Rectal smooth muscle tissue (tissue), 1 donor: ENCODE results near the gene ZNF300.
"Not testable (repeated sequence)": the region's sequence is repeated elsewhere in the genome, so short reads cannot be mapped to it uniquely, and the experiment has no call there.

ENCODE experiments used
- H3K27ac ChIP-seq: one replicate; pipeline ENCODE4 v1.7.0; 2013; ENCODE audit warnings: low read depth, low read length, inconsistent platforms
- H3K27me3 ChIP-seq: one replicate; pipeline ENCODE4 v1.7.0; 2013; ENCODE audit warnings: low read length; ENCODE audit not compliant: control insufficient read depth, insufficient read depth
- H3K36me3 ChIP-seq: one replicate; pipeline ENCODE4 v1.7.0; 2013; ENCODE audit warnings: low read length; ENCODE audit not compliant: control insufficient read depth, insufficient read depth
- H3K4me1 ChIP-seq: one replicate; pipeline ENCODE4 v1.7.0; 2013; ENCODE audit warnings: low read length; ENCODE audit not compliant: control insufficient read depth, insufficient read depth
- H3K4me3 ChIP-seq: one replicate; pipeline ENCODE4 v1.7.0; 2013; ENCODE audit warnings: low read length
- H3K9ac ChIP-seq: one replicate; pipeline ENCODE4 v1.7.0; 2013; ENCODE audit warnings: low read length

Gene ZNF300

DNA sequence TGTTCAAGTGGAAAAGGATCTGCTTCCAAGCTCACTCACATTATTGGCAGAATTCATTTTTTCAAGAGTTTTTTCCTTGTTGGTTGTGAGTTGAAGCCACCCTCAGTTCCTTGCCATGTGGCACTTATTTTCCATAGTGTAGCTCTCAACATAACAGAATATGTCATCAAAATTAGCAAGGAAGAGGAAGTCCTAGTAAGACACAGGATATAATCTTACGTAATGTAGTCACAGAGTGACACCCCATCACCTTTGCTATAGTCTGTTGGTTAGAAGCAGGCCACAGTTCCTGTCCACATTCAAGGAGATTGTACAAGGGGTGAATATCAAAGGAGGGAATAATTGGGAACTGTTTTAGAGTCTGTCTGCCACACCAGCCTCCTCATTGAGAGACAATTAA lies 42.7 kb downstream of the ZNF300 start:
- Histone ChIP-seq H3K4me3 (no peak overlapping the region), H3K27me3 (no peaks in the 10 kb centered on the region), H3K27ac (no peak overlapping the region), H3K36me3 (no peaks in the 10 kb centered on the region), H3K9ac (no peak overlapping the region), H3K4me1 (no peaks in the 10 kb centered on the region)

DNA sequence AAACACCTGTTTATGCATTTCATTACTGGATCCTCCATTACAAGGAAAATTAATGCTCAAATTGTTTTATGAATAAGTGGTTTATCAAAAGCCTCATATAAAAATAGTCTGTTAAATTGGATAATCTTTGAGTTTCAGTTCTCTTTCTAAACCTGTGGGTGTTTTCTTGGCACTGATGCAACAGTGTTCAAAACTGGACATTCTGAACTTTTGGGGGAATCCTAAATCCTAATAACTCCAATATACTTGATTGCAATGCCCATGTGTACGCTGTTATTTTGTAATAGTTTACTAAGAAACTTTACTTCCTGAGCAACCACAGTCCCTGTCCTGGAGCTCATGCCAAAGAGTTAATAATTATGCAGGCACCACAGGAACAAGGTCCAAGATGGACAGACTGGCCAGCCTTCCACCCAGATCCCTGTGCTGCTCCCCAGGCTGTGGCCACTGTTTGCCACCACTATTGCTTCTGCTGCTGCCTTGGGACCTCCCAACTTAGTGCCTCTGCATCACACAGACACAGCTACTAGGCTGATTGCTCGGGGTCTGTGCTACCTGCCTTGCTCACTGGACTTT lies 44.4 kb downstream of the ZNF300 start:
- Histone ChIP-seq H3K27ac (no peak overlapping the region), H3K9ac (no peak overlapping the region), H3K4me3 (no peak overlapping the region), H3K27me3 (no peaks in the 10 kb centered on the region), H3K4me1 (no peaks in the 10 kb centered on the region), H3K36me3 (no peaks in the 10 kb centered on the region)

DNA sequence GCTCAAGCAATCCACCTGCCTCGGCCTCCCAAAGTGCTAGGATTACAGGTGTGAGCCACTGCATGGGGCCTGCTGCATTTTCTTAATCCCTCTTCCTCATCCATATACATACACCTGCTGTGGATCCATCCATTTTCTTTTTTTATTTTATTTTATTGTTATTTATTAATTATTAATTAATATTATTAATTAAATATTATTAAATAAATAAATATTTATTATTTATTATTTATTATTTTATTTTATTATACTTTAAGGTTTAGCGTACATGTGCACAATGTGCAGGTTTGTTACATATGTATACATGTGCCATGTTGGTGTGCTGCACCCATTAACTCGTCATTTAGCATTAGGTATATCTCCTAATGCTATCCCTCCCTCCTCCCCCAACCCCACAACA lies 48.1 kb downstream of the ZNF300 start:
- H3K4me3 ChIP-seq, H3K27me3 ChIP-seq, H3K9ac ChIP-seq, H3K27ac ChIP-seq, H3K4me1 ChIP-seq, H3K36me3 ChIP-seq: not testable (repeated sequence)

GRCh38 chr5:150853561-150853960 lies 51.2 kb downstream of the ZNF300 start:
- no peaks in the 10 kb centered on the region for H3K36me3 ChIP-seq
- no peaks in the 10 kb centered on the region for H3K27me3 ChIP-seq
- H3K4me1 ChIP-seq, result no peaks in the 10 kb centered on the region
- H3K27ac ChIP-seq, result no peak overlapping the region
- H3K9ac ChIP-seq, result no peak overlapping the region
- no peak overlapping the region for H3K4me3 ChIP-seq

DNA sequence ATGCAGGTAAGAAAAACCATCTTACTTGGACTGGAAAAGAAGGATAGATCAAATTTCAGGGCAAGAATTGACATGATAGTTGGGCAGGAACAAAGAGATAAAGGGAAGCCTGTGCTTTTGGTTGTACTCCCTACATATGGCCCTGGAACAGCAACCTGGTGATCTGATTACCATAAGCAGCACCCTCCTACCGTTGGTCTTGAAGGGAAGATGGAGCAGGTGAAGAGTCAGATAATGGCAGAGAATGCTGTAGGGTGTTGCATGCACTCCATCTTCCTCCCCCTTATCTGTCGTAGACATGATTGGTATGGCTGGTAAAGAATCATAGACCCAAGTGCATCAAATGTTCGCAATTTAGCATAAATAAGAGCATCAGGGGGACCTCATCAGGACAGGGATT lies 53.7 kb downstream of the ZNF300 start:
- Histone ChIP-seq H3K27me3 (no peaks in the 10 kb centered on the region), H3K36me3 (no peaks in the 10 kb centered on the region), H3K4me1 (peaks cover 3% of the 10 kb centered on the region), H3K4me3 (no peak overlapping the region), H3K27ac (no peak overlapping the region), H3K9ac (no peak overlapping the region)

- no peak overlapping the region for H3K4me3 ChIP-seq
- no peak overlapping the region for H3K27ac ChIP-seq
- H3K4me1 ChIP-seq, result peaks cover 3% of the 10 kb centered on the region
- no peaks in the 10 kb centered on the region for H3K36me3 ChIP-seq
- no peak overlapping the region for H3K9ac ChIP-seq
- no peaks in the 10 kb centered on the region for H3K27me3 ChIP-seq
These were observed 56.5 kb downstream of the ZNF300 start for GRCh38 chr5:150848271-150848670.

- no peak overlapping the region for H3K4me3 ChIP-seq
- no peaks in the 10 kb centered on the region for H3K27me3 ChIP-seq
- no peak overlapping the region for H3K27ac ChIP-seq
- H3K9ac ChIP-seq, result no peak overlapping the region
- no peaks in the 10 kb centered on the region for H3K36me3 ChIP-seq
- peaks cover 3% of the 10 kb centered on the region for H3K4me1 ChIP-seq
These were observed 57.5 kb downstream of the ZNF300 start for GRCh38 chr5:150847334-150847695.

- H3K27me3 ChIP-seq, result no peaks in the 10 kb centered on the region
- H3K4me3 ChIP-seq, result no peak overlapping the region
- H3K36me3 ChIP-seq, result no peaks in the 10 kb centered on the region
- H3K9ac ChIP-seq, result no peak overlapping the region
- H3K4me1 ChIP-seq, result peaks cover 3% of the 10 kb centered on the region
- no peak overlapping the region for H3K27ac ChIP-seq
These were observed 58.0 kb downstream of the ZNF300 start for GRCh38 chr5:150846654-150847333.

- not testable (repeated sequence) for H3K4me1 ChIP-seq, H3K4me3 ChIP-seq, H3K27ac ChIP-seq, H3K9ac ChIP-seq, H3K36me3 ChIP-seq, H3K27me3 ChIP-seq
These were observed 58.5 kb downstream of the ZNF300 start, which contains the start of gene IRGM for GRCh38 chr5:150846308-150846653. IRGM (plus strand) TSS chr5:150846521; CDS start chr5:150848124, 1,603 bp downstream.

DNA sequence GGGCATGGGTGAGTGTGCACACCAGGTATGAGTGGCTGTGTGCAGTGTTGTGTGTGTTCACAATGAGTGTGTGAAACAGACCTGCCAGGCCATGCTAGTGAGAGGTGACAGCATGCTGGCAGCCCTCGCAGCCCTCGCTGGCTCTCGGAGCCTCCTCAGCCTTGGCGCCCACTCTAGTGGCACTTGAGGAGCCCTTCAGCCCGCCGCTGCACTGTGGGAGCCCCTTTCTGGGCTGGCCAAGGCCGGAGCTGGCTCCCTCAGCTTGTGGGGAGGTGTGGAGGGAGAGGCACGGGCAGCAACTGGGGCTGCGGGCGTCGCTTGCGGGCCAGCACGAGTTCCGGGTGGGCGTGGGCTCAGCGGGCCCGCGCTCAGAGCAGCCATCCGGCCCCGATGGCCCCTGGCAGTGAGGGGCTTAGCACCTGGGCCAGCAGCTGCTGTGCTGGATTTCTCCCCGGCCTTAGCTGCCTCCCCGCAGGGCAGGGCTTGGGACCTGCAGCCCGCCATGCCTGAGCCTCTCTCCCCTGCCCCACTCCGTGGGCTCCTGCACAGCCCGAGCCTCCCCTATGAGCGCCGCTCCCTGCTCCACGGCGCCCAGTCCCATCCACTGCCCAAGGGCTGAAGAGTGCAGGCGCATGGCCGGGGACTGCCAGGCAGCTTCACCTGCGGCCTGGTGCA lies 59.5 kb downstream of the ZNF300 start:
- not testable (repeated sequence) for H3K4me3 ChIP-seq, H3K27me3 ChIP-seq, H3K27ac ChIP-seq, H3K9ac ChIP-seq, H3K36me3 ChIP-seq, H3K4me1 ChIP-seq
